GM21526 (cell line): Measurements from ENCODE around the gene CDYL2.

Experiments used
- ATAC-seq: cut with Tn5 transposase; IDR thresholded peaks from one replicate; pipeline ENCODE4 v1.9.1; 2021; ENCODE audit warnings: moderate library complexity; ENCODE audit not compliant: unreplicated experiment, low FRiP score

Gene CDYL2

DNA sequence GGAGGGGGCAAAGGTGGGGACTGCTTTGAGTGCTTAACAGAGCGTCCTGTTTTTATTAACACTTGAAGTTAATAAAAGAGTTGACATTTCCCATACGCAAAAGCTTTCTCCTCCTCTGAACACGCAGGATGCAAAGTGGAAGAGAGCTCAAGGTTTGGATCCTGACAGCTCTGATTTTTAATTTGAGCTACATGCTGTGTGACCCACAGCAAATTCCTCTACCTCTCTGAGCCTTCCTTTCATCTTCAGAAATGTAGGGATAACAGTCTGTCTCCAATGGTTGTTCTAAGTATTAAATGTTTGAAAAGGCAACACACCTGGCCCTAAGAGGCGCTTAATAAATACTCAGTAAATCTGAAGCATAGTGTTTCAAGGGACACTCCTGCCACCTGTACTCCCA, 93.0 kb downstream of the CDYL2 start:
- ATAC-seq = no peak

DNA sequence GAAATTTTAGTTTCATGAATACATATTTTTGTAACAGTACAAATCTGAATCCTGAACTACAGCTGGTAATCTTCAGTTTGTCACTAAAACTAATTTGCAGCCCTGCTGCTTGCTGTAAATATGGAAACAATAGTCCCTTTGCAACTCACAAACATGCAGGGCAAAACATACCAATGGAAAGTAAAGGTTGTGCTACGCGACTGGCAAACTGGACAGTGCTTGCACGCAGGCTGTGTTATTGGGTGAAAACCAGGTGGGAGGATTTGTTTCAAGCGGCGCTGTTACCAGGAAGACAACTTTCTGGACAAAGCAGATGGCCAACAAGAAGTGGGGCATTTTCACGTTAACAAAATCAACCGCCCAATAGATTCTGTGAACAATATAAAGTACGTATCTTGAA, 93.5 kb downstream of the CDYL2 start:
- no peak for ATAC-seq

DNA sequence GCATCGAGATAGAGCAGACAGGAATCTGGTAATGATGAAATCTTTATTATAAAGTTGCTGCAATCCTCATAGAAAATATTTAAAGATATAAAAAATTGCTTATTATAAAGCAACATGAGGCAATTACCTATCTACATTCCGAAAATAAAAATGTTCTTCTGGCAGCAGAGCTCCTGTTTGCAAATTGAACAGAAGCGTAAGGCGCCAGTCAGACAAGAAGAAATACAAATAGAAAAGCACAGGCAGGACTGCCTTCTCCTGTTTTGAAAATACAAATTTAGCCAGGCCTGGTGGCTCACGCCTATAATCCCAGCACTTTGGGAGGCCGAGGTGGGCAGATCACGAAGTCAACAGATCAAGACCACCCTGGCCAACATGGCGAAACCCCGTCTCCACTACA, 95.6 kb downstream of the CDYL2 start:
- ATAC-seq = no peak

DNA sequence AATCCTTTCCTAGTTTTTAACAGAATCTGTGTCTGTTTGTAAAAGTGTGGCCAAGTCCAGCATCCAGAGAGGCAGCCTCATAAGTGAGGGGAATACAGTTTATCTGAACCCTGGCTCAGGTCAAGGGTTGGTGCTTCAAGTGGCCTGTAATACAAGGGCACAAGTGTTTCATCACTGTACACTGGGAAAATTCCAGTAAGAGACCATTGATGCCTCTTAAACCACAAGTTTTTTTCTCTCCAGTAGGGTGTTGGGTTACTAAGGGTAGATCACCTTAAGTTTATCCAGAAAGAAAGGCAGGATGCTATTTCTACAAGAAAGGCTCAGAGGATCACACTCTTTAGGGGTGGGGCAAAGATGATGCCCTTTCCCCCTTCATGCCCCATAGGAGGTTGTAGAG, 96.7 kb downstream of the CDYL2 start:
- no peak for ATAC-seq

- ATAC-seq = no peak
Observed at GRCh38 chr16:80705596-80705995, 98.8 kb downstream of the CDYL2 start.

DNA sequence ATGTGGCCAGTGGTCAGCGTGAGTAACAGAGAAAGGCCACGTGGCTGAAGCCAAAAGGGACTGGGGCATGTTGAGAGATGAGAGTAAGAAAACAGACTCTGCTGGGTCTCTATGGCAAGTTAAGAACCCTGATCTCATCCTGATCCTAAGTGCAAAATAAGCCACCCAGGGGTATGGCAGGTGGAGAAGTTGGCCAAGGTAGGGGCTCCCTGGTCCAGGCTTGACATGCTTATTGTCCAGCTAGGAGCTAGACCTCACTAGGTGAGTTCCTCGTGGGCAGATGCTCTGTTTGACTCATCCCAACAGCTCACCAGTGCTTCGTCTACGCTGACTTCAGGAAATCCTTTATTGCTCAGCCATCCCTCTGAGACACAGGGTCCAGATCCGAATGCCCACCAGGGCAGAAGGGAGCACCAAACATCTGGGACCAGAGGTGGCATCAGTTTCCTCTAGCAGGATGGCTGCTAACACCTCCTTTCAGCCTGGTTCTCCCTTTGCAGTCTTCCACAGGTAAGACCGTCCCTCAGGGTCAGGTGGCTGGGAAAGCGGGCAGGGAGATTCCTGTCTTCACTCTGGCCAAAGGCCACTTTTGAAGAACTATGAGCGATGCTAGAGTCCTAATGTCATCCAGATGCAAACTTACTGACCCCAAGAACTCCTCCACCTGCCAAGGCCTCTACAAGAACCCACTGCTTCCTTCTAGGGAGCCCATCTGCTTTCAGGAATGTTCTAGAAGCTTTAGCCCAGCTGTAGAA, 99.5 kb downstream of the CDYL2 start:
- ATAC-seq = no peak

DNA sequence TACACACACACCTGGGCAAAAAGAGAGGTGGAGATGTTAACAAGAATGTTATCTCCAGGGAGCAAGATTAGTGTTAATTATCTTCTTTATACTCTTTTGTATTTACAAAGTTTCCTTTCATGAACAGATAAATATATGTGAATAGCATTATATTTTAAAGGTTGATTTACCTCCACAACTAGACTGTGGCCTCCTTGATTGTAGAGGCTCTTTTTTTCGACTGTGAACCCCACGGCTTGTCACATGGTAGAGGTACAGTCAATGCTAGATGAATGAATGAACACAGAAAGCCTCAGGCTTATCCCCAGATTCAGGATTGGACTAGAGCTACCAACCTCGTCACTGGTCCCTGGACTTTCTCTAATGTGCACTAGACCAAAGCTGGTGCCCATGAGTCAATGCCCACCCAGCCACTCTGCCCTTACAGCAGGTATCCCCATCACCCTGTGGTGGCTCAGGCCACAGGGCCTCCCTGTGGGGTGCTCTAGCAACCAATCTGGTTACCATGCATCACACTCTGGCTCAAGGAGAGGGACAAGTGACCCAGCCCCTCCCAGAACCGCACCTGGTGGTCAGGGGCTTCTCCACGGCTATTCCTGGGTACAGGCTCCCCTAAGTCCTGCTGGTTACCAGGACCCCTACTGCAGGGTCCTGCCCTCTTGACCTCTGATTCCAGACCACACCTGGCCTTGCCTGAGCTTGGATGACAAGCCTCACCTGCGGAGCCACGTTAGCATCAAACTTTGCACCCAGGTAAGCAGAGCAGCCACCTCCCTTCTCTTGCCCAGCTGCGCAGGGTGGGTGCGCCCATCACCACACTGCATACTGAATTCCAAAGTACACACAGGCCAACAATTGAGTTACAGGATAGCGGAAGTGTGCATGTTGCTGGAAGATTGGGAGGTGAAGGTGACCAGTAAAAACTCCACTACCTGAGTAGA, 101.0 kb downstream of the CDYL2 start:
- ATAC-seq = no peak

DNA sequence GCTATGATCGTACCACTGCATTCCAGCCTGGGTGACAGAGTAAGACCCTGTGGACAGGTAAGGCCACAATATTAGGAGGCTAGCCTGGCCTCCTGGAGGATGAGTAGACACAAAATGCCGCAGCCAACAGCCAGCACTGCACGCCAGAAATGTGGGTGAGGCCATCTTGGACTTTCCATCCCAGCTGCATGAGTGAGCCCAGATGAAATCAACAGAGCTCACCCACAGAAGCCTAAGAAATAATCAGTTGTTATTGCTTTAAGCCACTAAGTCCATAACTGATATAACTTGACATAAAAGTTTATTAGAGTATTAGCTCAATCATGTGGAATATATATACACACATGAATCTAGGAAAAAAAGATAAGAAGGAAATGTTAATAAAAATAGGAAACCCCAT, 101.7 kb downstream of the CDYL2 start:
- ATAC-seq = no peak

- ATAC-seq = no peak
Observed at GRCh38 chr16:80700558-80700957, 103.8 kb downstream of the CDYL2 start.

DNA sequence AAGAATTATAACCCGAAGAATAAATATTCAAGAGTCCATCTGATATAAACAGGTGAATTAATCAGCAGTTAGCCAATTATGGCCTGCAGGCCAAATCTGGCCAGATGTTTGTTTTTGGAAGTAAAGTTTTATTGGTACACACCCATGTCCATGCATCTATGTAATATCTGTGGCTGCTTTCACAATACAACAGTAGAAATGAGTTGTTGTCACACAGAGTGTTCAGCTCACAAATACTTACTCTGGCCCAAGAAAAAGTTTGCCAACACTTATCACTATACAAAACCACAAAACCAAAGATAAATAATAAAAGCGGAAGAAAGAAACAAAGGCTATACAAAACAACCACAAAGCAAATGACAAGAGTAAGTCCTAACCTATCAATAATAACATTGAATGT, 109.4 kb downstream of the CDYL2 start:
- no peak for ATAC-seq

- no peak for ATAC-seq
Observed at GRCh38 chr16:80693553-80693952, 110.8 kb downstream of the CDYL2 start.

- no peak for ATAC-seq
Observed at GRCh38 chr16:80692270-80692669, 112.1 kb downstream of the CDYL2 start.

DNA sequence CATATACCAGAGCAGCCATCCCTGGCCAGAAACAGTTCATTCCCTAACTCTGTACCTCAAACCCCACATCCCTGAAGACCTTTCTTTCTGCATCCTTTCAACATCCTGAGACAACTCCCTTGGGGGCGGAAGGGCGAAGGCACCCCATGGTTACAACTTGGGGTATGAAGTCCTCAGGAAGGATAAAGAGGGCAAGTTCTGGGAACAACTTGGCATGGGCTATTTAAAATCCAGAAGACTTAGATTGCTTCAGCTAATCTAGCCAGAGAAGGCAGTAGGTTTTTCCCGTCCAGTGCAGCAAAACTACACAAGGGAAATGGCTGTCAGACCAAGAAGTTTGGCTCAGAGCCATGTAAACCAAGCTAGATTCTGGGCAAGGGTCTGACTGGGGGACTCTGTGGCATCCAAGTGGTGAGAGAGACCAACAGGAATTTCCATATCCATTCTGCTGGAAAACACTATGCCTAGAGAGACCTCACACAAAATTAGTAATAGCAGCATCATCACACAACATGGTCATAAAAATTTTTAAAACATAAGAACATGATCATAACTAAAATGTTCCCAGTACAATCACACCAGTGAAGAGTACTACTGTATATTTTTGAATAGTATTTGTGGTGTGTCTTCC, 113.2 kb downstream of the CDYL2 start:
- ATAC-seq = no peak

GRCh38 chr16:80689487-80689886, 114.9 kb downstream of the CDYL2 start:
- ATAC-seq = no peak

GRCh38 chr16:80687606-80688005, 116.8 kb downstream of the CDYL2 start:
- no peak for ATAC-seq

DNA sequence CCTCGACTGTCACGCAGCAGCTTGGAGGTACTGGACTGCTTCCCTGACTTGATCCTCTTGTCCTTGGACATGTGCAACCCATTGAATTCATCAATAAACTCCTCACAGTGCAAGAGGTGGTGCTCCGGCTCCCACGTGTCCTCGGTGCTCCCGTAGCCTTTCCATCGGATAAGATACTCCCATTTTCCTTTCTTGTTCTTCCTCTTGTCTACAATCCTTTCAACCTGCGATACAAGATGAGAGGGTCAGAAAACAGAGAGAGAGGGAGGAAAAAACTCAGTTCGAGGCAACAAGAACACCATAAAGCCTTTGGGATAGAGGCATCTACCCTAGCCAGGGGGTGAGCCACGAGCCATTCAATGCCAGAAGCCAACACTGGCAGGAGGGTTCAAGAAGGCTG, 119.5 kb downstream of the CDYL2 start:
- ATAC-seq = no peak

- ATAC-seq = no peak
Observed at GRCh38 chr16:80684136-80684765, 120.1 kb downstream of the CDYL2 start.

DNA sequence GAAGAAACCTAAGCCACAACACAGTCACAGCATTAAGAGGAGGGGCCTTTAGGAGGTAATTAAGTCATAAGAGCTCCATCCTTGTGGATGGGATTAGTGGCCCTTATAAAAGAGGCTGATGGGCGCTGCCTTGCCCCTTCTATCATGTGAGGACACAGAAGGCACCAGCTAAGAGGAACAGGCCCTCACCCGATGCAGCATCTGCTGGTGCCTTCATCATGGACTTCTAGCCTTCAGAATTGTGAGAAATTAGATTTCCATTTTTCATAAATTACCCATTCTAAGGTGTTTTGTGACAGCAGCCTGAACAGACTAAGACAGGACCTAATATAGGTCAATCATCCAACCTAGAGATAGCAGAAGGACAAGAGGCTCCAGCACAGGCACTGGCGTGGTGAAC, 120.8 kb downstream of the CDYL2 start:
- ATAC-seq = no peak

GRCh38 chr16:80682421-80683070, 121.9 kb downstream of the CDYL2 start:
- ATAC-seq = no peak

- no peak for ATAC-seq
Observed at GRCh38 chr16:80681436-80681835, 123.0 kb downstream of the CDYL2 start.
